GM23338 (cell line): ENCODE results near the gene GNPTAB. TPM values are rescaled to one million over a fixed set of nuclear protein-coding genes. Genes with fewer than 3 reads are reported as not detected.

ENCODE experiments used
- ATAC-seq: fragments of 200-7000 bp; cut with Tn5 transposase; 3 replicates; pipeline ENCODE4 v1.9.1; 2020
- DNase-seq: peaks from one replicate; pipeline ENCODE4 v3.0.0-alpha.2; 2015; ENCODE audit warnings: low spot score
- H2AFZ ChIP-seq: fragments of 200-600 bp; sonication (generic); 2 replicates; pipeline ENCODE4 v1.8.0; 2016; ENCODE audit warnings: antibody characterized with exemption, mild to moderate bottlenecking, moderate library complexity
- H3F3A ChIP-seq: fragments of 200-600 bp; sonication (generic); replicated peaks from 2 replicates; pipeline ENCODE4 v1.8.0; 2017; ENCODE audit warnings: antibody characterized with exemption, mixed run types, low read depth
- H3K27ac ChIP-seq: fragments of 200-600 bp; sonication (generic); 2 replicates; pipeline ENCODE4 v1.6.1; 2016; ENCODE audit warnings: low read depth
- H3K27me3 ChIP-seq: fragments of 200-600 bp; sonication (generic); 2 replicates; pipeline ENCODE4 v1.8.0; 2016; ENCODE audit warnings: mild to moderate bottlenecking, mixed run types, moderate library complexity; ENCODE audit not compliant: insufficient read depth
- H3K36me3 ChIP-seq: fragments of 200-600 bp; sonication (generic); 2 replicates; pipeline ENCODE4 v1.8.0; 2016; ENCODE audit warnings: mild to moderate bottlenecking; ENCODE audit not compliant: insufficient read depth
- H3K4me1 ChIP-seq: fragments of 200-600 bp; sonication (generic); 2 replicates; pipeline ENCODE4 v1.8.0; 2016; ENCODE audit warnings: mild to moderate bottlenecking, moderate library complexity; ENCODE audit not compliant: insufficient read depth
- H3K4me2 ChIP-seq: fragments of 200-600 bp; sonication (generic); 2 replicates; pipeline ENCODE4 v1.7.1; 2017; ENCODE audit warnings: mixed run types
- H3K4me3 ChIP-seq: fragments of 200-600 bp; sonication (generic); 2 replicates; pipeline ENCODE4 v1.6.1; 2016; ENCODE audit warnings: mixed run types
- H3K79me2 ChIP-seq: fragments of 200-600 bp; sonication (generic); replicated peaks from 2 replicates; pipeline ENCODE4 v1.8.0; 2017; ENCODE audit warnings: mild to moderate bottlenecking; ENCODE audit not compliant: insufficient read depth
- H3K9me2 ChIP-seq: fragments of 200-600 bp; sonication (generic); 2 replicates; pipeline ENCODE4 v1.8.0; 2017; ENCODE audit not compliant: insufficient read depth
- H4K20me1 ChIP-seq: fragments of 200-600 bp; sonication (generic); replicated peaks from 2 replicates; pipeline ENCODE4 v1.8.0; 2017; ENCODE audit warnings: mild to moderate bottlenecking; ENCODE audit not compliant: insufficient read depth
- H3K27ac Mint-ChIP-seq: 2 replicates; pipeline ENCODE4 v1.8.0; 2020; ENCODE audit warnings: inconsistent platforms, mild to moderate bottlenecking, moderate library complexity, mixed read lengths
- H3K27me3 Mint-ChIP-seq: 3 replicates; pipeline ENCODE4 v1.8.0; 2022; ENCODE audit warnings: low read depth, mild to moderate bottlenecking, moderate library complexity, mixed read lengths, inconsistent platforms; ENCODE audit not compliant: insufficient read depth, poor library complexity
- H3K36me3 Mint-ChIP-seq: 3 replicates; pipeline ENCODE4 v1.8.0; 2021; ENCODE audit warnings: low read depth, mild to moderate bottlenecking, inconsistent platforms, moderate library complexity, mixed read lengths
- H3K4me1 Mint-ChIP-seq: 3 replicates; pipeline ENCODE4 v1.8.0; 2020; ENCODE audit warnings: mild to moderate bottlenecking, inconsistent platforms, mixed read lengths
- H3K4me3 Mint-ChIP-seq: 3 replicates; pipeline ENCODE4 v1.8.0; 2021; ENCODE audit warnings: moderate library complexity, mild to moderate bottlenecking, inconsistent platforms, mixed read lengths
- H3K9me3 Mint-ChIP-seq: 3 replicates; pipeline ENCODE4 v1.8.0; 2020; ENCODE audit warnings: moderate library complexity, mild to moderate bottlenecking, inconsistent platforms, mixed read lengths
- CREB1 ChIP-seq: fragments of 250-450 bp; sonication (Bioruptor Pico); IDR thresholded peaks from 2 replicates; pipeline ENCODE4 v1.5.0; 2020; ENCODE audit warnings: low read depth, mild to moderate bottlenecking, moderate library complexity
- CTCF ChIP-seq, 2 experiments: fragments of 200-600 bp in 1 of 2; sonication (generic) in 1 of 2; conservative IDR thresholded peaks; 2 replicates each; pipeline versions ENCODE4 v1.5.1 to v1.6.1; 2016 to 2017; ENCODE audit warnings: antibody characterized with exemption in 2 of 2, low read depth in 2 of 2, mild to moderate bottlenecking in 2 of 2, moderate library complexity in 1 of 2
- EZH2 ChIP-seq: fragments of 200-600 bp; sonication (generic); IDR thresholded peaks from one replicate; pipeline ENCODE4 v1.8.0; 2017; ENCODE audit warnings: antibody characterized with exemption, mild to moderate bottlenecking, low read depth; ENCODE audit not compliant: unreplicated experiment
- EZH2phosphoT487 ChIP-seq: fragments of 200-600 bp; sonication (generic); IDR thresholded peaks from one replicate; pipeline ENCODE4 v1.8.1; 2018; ENCODE audit warnings: antibody characterized with exemption; ENCODE audit not compliant: unreplicated experiment
- JUNB ChIP-seq: IDR thresholded peaks from one replicate; pipeline ENCODE4 v1.6.1; 2016; ENCODE audit warnings: antibody characterized with exemption; ENCODE audit not compliant: unreplicated experiment
- NANOG ChIP-seq: IDR thresholded peaks from 2 replicates; pipeline ENCODE4 v1.6.1; 2016; ENCODE audit warnings: antibody characterized with exemption, borderline replicate concordance
- POLR2AphosphoS5 ChIP-seq: IDR thresholded peaks from 2 replicates; pipeline ENCODE4 v1.6.1; 2016; ENCODE audit warnings: antibody characterized with exemption, low read depth
- REST ChIP-seq: IDR thresholded peaks from one replicate; pipeline ENCODE4 v1.6.1; 2018; ENCODE audit warnings: antibody characterized with exemption; ENCODE audit not compliant: unreplicated experiment
- STAT1 ChIP-seq: IDR thresholded peaks from one replicate; pipeline ENCODE4 v1.6.1; 2016; ENCODE audit warnings: antibody characterized with exemption; ENCODE audit not compliant: unreplicated experiment
- ZNF114 ChIP-seq: fragments of 250-450 bp; sonication (Bioruptor Pico); IDR thresholded peaks from 2 replicates; pipeline ENCODE4 v1.5.0; 2020; ENCODE audit warnings: mild to moderate bottlenecking, moderate library complexity
- ZNF331 ChIP-seq: fragments of 250-450 bp; sonication (Bioruptor Pico); IDR thresholded peaks from 2 replicates; pipeline ENCODE4 v1.5.0; 2020; ENCODE audit warnings: low read depth, mild to moderate bottlenecking, moderate library complexity
- polyA plus RNA-seq: library from polyadenylated mRNA; unstranded; fragments of >200 nt; fragmentation: Nextera tagmentation; extraction: Ambion mirVana; gene quantifications from 2 replicates; pipeline ENCODE4 v1.2.1, GENCODE V29; 2016
- total RNA-seq: library from RNA; depleted of rRNA; stranded (reverse); fragments of >200 nt; shearing (Covaris generic); gene quantifications from 2 replicates; pipeline ENCODE4 v1.2.3, GENCODE V29; 2014
- TF ChIP-seq, protein P1 (sequence below): IDR thresholded peaks from 2 replicates; pipeline ENCODE4 v1.6.1; 2016; ENCODE audit warnings: antibody characterized with exemption
- TF ChIP-seq, protein P2 (sequence below): fragments of 250-450 bp; sonication (Bioruptor Pico); IDR thresholded peaks from 2 replicates; pipeline ENCODE4 v1.5.0; 2020; ENCODE audit warnings: mild to moderate bottlenecking, moderate library complexity

Gene GNPTAB
- total and polyA plus RNA-seq, 2 experiments from 2014 or later, result 23.6 to 58.3 TPM

DNA sequence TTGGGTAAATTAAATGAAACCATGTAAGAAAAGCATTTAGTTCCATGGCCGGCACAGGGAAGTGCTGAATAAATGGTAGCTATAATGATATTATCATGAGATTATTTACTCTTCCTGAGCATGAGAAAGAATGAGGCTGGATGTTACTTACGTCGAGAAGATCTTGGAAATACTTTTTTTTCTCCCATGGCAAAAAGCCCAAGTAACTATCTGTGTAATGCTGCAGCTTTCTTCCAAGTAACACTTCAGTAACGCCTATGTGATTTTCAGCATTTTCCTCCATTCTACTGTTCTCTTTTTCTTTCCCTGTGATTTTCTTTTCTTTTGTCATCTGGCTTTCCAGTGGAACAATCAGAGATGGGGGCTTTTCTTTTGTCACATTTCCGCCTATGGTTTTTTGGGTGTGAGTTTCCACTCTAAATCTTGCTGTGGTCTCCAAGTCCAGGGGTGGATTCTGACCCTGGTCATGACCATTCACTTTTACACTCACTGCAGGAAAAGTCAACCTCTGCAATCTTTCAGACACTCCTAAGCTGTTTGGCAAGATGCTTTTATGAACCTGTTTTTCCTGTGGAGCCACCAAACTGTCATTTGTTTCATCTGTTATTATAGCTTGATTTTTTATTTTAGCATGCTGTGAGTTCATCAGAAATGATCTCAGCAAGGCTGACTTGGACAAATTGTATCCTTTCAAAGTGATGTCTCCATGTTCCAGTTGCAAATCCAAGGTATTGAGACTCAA lies 66.5 kb downstream of the GNPTAB start:
- no peak overlapping the region for H3K27ac ChIP-seq
- Mint-ChIP-seq H3K4me1 (peaks cover 7% of the 10 kb centered on the region), H3K4me3 (no peak overlapping the region), H3K27me3 (peaks cover 3% of the 10 kb centered on the region), H3K9me3 (no peaks in the 10 kb centered on the region), H3K36me3 (peaks cover 20% of the 10 kb centered on the region; the same call in 2 of the 3 replicates), H3K27ac (peak overlapping the region; percentile 36)
- H4K20me1 ChIP-seq, result no peaks in the 10 kb centered on the region; the same call in 1 of the 2 replicates
- ATAC-seq (no peak), DNase-seq (no peak)
- no peaks in the 10 kb centered on the region for H3K27me3 ChIP-seq
- H2AFZ ChIP-seq, result no peak overlapping the region
- H3K4me1 ChIP-seq, result no peaks in the 10 kb centered on the region
- no peak overlapping the region for H3K4me2 ChIP-seq
- H3K79me2 ChIP-seq, result no peaks in the 10 kb centered on the region
- no peak overlapping the region for H3K4me3 ChIP-seq
- H3K9me2 ChIP-seq, result no peaks in the 10 kb centered on the region
- TF ChIP-seq EZH2phosphoT487, result no peak
- TF ChIP-seq, protein P1, sequence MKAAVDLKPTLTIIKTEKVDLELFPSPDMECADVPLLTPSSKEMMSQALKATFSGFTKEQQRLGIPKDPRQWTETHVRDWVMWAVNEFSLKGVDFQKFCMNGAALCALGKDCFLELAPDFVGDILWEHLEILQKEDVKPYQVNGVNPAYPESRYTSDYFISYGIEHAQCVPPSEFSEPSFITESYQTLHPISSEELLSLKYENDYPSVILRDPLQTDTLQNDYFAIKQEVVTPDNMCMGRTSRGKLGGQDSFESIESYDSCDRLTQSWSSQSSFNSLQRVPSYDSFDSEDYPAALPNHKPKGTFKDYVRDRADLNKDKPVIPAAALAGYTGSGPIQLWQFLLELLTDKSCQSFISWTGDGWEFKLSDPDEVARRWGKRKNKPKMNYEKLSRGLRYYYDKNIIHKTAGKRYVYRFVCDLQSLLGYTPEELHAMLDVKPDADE, result no peak
- no peak for TF ChIP-seq CREB1 (CRISPR knock-in tag)
- TF ChIP-seq JUNB, result no peak
- TF ChIP-seq ZNF114 (CRISPR knock-in tag), result no peak
- TF ChIP-seq CTCF (conservative IDR thresholded peaks at IDR 0.05; ENCODE audit: low read depth in 2 of 2), result no peak
- no peak for TF ChIP-seq REST
- TF ChIP-seq, protein P2, sequence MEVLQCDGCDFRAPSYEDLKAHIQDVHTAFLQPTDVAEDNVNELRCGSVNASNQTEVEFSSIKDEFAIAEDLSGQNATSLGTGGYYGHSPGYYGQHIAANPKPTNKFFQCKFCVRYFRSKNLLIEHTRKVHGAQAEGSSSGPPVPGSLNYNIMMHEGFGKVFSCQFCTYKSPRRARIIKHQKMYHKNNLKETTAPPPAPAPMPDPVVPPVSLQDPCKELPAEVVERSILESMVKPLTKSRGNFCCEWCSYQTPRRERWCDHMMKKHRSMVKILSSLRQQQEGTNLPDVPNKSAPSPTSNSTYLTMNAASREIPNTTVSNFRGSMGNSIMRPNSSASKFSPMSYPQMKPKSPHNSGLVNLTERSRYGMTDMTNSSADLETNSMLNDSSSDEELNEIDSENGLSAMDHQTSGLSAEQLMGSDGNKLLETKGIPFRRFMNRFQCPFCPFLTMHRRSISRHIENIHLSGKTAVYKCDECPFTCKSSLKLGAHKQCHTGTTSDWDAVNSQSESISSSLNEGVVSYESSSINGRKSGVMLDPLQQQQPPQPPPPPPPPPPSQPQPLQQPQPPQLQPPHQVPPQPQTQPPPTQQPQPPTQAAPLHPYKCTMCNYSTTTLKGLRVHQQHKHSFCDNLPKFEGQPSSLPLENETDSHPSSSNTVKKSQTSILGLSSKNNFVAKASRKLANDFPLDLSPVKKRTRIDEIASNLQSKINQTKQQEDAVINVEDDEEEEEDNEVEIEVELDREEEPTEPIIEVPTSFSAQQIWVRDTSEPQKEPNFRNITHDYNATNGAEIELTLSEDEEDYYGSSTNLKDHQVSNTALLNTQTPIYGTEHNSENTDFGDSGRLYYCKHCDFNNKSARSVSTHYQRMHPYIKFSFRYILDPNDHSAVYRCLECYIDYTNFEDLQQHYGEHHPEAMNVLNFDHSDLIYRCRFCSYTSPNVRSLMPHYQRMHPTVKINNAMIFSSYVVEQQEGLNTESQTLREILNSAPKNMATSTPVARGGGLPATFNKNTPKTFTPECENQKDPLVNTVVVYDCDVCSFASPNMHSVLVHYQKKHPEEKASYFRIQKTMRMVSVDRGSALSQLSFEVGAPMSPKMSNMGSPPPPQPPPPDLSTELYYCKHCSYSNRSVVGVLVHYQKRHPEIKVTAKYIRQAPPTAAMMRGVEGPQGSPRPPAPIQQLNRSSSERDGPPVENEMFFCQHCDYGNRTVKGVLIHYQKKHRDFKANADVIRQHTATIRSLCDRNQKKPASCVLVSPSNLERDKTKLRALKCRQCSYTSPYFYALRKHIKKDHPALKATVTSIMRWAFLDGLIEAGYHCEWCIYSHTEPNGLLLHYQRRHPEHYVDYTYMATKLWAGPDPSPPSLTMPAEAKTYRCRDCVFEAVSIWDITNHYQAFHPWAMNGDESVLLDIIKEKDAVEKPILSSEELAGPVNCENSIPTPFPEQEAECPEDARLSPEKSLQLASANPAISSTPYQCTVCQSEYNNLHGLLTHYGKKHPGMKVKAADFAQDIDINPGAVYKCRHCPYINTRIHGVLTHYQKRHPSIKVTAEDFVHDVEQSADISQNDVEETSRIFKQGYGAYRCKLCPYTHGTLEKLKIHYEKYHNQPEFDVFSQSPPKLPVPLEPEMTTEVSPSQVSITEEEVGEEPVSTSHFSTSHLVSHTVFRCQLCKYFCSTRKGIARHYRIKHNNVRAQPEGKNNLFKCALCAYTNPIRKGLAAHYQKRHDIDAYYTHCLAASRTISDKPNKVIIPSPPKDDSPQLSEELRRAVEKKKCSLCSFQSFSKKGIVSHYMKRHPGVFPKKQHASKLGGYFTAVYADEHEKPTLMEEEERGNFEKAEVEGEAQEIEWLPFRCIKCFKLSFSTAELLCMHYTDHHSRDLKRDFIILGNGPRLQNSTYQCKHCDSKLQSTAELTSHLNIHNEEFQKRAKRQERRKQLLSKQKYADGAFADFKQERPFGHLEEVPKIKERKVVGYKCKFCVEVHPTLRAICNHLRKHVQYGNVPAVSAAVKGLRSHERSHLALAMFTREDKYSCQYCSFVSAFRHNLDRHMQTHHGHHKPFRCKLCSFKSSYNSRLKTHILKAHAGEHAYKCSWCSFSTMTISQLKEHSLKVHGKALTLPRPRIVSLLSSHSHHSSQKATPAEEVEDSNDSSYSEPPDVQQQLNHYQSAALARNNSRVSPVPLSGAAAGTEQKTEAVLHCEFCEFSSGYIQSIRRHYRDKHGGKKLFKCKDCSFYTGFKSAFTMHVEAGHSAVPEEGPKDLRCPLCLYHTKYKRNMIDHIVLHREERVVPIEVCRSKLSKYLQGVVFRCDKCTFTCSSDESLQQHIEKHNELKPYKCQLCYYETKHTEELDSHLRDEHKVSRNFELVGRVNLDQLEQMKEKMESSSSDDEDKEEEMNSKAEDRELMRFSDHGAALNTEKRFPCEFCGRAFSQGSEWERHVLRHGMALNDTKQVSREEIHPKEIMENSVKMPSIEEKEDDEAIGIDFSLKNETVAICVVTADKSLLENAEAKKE, result no peak
- TF ChIP-seq STAT1, result no peak
- TF ChIP-seq ZNF331 (CRISPR knock-in tag), result no peak
- TF ChIP-seq POLR2AphosphoS5, result no peak
- no peak for TF ChIP-seq EZH2
- TF ChIP-seq NANOG, result no peak
- peaks cover 24% of the 10 kb centered on the region for H3K36me3 ChIP-seq
- H3F3A ChIP-seq, result no peaks in the 10 kb centered on the region
